ENCODE data around the gene DNASE1L3. TPM values are rescaled to one million over a fixed set of nuclear protein-coding genes. Genes with fewer than 3 reads are reported as not detected.

Gene DNASE1L3
- total and polyA plus RNA-seq, 2 experiments from 2014 or later, result not detected

GRCh38 chr3:58155838-58156237, 54.9 kb downstream of the DNASE1L3 start:
- no peaks in the 10 kb centered on the region for H3K79me2 ChIP-seq (replicated peaks; ENCODE audit: insufficient read depth)
- ATAC-seq, result no peak
- H3K4me3 ChIP-seq, result no peak overlapping the region
- no peak for DNase-seq (ENCODE audit: low spot score)
- no peaks in the 10 kb centered on the region for H3F3A ChIP-seq (replicated peaks; ENCODE audit: low read depth)
- H3K36me3 Mint-ChIP-seq (ENCODE audit: low read depth), result peaks cover 39% of the 10 kb centered on the region
- no peak overlapping the region for H3K4me3 Mint-ChIP-seq
- no peaks in the 10 kb centered on the region for H3K4me1 Mint-ChIP-seq
- peaks cover 4% of the 10 kb centered on the region for H4K20me1 ChIP-seq (replicated peaks; ENCODE audit: insufficient read depth)
- H3K27me3 ChIP-seq (ENCODE audit: insufficient read depth), result no peaks in the 10 kb centered on the region
- TF ChIP-seq REST (IDR thresholded peaks at IDR 0.05; ENCODE audit: unreplicated experiment) (no peak), JUNB (IDR thresholded peaks at IDR 0.05; ENCODE audit: unreplicated experiment) (no peak), POLR2AphosphoS5 (IDR thresholded peaks at IDR 0.05; ENCODE audit: low read depth) (no peak), STAT1 (IDR thresholded peaks at IDR 0.05; ENCODE audit: unreplicated experiment) (no peak), ZNF114 (CRISPR knock-in tag; IDR thresholded peaks at IDR 0.05) (no peak), CREB1 (CRISPR knock-in tag; IDR thresholded peaks at IDR 0.05; ENCODE audit: low read depth) (no peak), ZNF462 (CRISPR knock-in tag; IDR thresholded peaks at IDR 0.05) (no peak)
- no peak overlapping the region for H2AFZ ChIP-seq
- H3K27ac Mint-ChIP-seq, result no peak overlapping the region
- H3K9me2 ChIP-seq (ENCODE audit: insufficient read depth), result no peaks in the 10 kb centered on the region
- no peak overlapping the region for H3K4me2 ChIP-seq
- H3K27me3 Mint-ChIP-seq (ENCODE audit: insufficient read depth, low read depth, poor library complexity), result peaks cover 2% of the 10 kb centered on the region
- no peaks in the 10 kb centered on the region for H3K9me3 Mint-ChIP-seq
- peaks cover 60% of the 10 kb centered on the region for H3K36me3 ChIP-seq (ENCODE audit: insufficient read depth)
- no peaks in the 10 kb centered on the region for H3K4me1 ChIP-seq (ENCODE audit: insufficient read depth)
- H3K27ac ChIP-seq (ENCODE audit: low read depth), result no peak overlapping the region

Data from GM23338 (cell line).